HG02938 (cell line): ENCODE data around the gene COIL.
A peak's percentile ranks its signal among the peaks of the same experiment; 100 is the strongest.

Source experiments
- ATAC-seq: cut with Tn5 transposase; IDR thresholded peaks from one replicate; pipeline ENCODE4 v1.9.1; 2021; ENCODE audit warnings: mild to moderate bottlenecking, moderate library complexity; ENCODE audit not compliant: unreplicated experiment

COIL gene

DNA sequence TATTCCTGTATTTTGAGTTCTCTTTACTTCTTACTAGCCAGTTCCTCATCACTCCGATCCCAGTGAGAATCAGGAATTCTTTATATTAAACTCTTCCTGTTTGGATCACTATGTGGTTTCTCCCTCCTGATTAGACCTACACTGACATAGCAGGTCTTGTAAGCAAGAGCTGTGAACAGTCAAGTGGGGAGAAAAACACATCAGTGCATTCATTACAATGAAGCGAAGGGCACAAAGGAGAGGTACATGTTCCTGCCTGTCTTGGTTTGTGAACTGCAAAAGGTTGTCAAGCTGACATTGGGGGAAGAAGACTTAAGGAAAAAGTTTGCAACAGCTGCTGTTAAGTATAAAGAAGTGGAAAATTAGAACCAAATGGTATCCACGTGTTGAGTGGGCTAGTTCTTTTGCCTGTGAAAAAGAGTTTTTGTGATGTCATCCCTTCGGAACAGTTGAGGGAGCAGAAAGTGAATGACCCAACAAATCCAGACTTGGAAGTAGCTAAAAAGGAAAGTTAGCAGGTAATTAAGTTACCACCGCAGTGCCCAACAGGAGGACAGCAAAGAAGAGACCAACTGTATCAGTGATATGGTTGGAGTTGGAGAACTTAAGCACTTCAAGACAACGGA lies 24.0 kb downstream of the COIL start:
- no peak for ATAC-seq

DNA sequence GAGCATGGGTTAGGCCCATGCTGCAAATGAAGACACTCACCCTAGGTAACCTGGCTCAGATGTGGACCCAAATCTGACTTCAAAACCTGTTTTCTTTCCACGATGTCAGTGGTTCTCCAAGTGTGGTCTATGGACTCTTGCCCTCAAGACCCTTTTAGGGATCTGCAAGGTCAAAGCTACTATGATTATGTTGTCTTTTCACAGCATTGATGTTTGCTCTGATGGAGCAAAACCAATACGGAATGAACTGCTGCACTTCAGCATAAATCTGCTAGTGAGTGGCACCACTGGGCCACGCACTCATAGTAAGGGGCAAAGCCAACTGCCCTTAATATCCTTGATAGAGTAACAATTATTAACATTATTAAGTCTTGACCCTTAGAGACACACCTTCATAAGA lies 25.4 kb downstream of the COIL start:
- ATAC-seq = no peak

DNA sequence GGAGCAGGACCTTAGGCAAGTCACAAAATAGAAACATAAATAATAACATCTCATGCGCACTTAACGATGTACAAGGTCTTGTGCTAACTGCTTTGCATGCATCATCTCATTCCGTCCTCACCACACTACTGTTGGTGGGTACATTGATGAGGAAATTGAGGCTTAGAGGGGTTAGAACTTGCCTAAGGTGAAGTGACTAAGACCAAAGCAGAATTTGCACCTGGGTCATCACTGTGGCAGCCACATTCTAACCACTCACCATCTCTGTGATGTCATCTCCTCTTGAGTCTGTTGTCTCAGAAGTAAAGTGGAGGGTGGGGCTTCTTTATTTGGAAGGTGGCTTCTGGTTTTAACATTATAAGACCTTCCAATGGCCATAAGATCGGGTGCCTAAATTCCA lies 26.6 kb downstream of the COIL start:
- ATAC-seq = no peak

DNA sequence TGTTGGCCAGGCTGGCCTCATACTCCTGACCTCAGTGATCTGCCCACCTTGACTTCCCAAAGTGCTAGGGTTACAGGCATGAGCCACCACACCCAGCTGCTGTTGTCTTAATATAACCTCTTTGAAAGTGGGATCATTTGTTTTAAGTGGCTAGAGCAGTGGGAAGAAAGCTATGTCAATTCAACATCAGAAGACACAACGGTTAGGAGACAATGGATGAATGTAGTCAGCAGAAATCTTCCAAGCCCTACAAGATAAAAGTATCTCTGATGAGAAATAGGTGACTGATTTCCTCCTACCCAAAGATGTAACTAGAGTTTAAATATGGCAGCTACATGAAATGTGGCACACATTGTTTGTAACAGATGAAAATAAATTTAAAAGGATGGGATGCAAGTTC lies 27.0 kb downstream of the COIL start:
- ATAC-seq = no peak

DNA sequence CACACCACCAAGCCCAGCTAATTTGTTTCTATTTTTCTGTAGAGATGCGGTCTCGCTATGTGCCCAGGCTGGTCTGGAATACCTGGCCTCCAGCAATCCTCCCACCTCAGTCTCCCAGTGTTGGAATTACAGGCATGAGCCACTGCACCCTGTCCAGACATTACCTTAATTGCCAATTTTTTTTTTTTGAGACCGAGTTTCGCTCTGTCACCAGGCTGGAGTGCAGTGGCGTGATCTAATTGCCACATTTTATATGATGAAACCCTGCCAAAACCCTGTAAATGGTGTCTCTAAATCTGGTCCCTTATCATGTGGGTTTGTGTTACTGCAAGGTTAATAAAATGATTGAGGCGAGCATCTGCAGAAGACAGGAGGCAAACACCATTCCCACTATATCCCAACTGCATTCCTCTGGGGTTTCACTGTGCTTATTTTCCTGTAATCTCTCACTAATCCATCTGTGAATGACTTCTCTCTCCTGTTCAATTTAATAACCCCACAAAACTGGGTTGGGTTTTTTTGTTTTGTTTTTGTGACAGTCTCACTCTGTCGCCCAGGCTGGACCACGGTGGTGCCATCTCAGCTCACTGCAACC lies 27.6 kb downstream of the COIL start:
- no peak for ATAC-seq

DNA sequence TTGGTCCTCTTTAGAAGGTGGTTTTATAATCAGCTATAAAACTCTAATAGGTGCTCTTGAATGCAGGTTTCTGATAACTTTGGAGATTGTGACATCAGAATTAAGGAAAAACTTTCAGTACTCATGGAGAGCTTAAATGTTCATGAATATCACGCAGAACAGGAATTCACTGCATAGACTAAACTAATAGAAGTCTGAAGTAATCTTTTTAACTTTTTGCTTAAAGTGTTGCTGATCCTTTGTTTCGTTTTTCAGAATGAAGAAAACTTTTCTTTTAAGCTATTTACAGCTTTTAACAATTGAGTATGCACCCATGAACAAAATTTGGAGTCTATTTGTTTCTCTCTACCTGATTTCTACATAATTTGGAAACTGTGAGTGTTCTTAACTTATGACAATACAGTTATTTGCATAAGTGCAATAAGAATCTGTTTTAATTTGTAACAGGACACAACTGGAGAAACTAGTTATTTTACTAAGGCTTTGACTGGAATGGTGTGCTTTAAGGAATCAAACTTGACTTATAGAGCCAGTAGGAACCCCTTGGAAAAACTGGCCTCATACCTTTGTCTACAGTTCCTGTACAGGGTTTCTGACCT lies 30.0 kb downstream of the COIL start:
- no peak for ATAC-seq

DNA sequence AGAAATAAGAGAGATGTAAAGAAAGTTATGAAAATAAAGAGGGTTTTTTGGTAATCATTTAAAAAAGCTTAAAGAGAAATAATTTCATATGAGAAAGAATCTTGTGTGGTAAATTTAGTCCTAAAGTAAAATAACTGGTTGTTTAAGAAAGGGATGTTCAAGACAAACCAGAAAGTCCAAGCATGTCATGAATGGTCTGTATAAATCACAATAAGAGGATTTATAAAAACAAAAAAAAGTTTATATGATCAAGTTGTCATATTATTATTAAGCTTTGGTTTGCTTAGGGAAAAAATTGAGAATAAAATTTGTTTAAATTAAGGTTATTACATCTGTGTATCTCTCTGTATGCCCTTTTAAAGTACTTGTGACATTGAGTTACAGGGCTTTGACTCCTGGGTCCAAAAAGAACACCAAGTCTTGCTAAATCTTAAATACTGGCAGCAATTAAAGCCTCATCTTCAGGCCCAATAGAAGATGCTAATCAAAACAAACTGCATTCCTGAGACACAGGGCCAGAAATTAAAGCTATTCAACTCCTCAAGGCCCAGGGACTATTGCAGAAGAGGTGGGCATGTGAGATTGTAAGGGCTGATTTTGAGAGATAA lies 31.4 kb downstream of the COIL start:
- ATAC-seq = no peak

DNA sequence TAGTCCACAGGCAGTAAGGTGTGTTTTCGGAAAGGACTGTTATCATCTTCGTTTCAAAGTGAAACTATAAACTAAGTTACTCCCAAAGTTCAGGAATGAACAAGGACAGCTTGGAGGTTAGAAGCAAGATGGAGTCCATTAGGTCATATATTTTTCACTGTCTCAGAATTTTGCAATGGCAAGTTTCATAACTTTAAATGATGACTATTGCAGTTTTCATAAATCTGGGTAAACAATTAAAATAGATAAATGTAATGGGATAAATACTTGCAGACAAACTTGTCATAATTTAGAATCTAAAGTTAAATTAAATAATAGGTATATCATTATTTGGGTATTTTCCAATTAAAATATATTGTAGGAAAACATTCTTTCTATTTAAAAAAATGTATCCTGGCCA lies 32.3 kb downstream of the COIL start:
- no peak for ATAC-seq

DNA sequence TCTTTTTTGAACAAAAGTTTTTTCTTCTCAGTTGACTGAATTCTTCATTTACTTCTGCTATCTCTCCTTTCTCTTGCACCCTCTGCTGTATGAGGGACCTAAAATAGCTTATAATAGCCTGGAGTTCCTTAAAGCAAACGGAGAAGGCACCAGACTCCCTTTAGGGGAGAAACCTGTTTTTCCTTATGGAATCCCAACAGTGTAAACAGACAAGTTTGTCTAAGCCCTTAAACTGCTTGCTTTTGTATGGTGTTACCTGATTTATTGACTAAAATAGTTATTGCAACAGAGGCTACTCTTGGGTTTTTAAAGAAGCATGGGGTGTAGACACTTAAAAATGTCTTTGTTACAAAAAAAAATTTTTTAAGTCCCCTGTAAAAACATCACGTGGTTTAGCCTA lies 34.1 kb downstream of the COIL start:
- no peak for ATAC-seq

DNA sequence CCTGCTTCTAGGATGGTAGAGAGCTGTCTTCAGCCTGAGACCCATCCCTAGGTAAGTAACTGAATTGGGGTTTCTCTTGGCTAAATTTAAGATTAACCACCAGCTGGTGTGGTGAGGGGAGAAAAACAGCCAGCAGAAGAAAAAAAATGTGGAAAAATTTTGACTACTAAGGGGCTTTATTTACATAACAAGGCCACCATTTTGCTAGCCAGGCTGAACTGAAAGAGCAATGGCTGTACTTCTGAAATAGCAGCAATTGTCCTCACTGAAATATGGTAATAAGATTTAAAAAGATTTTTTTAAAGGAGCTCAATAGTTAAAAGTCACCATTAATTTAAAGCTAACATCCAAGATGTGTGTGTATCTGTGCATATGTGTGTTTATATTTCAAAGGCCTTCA lies 34.6 kb downstream of the COIL start:
- no peak for ATAC-seq

DNA sequence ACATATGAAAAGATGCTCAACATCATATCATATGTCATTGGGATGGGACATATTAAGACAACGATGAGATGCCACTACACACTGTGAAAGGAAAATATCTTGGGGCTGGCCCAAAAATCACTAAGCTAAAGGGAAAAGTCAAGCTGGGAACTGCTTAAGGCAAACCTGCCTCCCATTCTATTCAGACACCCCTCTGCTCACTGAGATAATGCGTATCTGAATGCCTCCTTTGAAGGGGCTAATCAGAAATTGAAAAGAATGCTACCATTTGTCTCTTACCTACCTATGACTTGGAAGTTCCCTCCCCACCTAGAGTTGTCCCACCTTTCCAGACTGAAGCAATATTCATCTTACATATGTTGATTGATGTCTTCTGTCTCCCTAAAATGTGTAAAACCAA lies 35.8 kb downstream of the COIL start:
- no peak for ATAC-seq

DNA sequence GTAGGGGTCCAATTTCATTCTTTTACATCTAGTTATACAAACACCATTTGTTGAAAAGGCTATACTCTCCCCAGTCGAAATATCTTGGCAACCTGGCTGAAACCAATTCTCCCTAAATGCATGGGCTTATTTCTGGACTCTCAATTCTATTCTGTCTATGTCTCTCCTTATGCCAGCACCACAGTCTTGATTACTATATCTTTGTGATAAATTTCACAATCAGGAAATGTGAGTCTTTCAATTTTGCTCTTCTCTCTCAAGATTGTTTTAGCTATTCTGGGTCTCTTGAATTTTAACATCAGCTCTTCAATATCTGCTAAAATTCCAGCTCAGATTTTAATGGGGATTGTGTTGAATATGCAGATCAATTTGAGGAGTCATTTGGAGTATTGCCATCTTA lies 41.1 kb downstream of the COIL start:
- no peak for ATAC-seq

DNA sequence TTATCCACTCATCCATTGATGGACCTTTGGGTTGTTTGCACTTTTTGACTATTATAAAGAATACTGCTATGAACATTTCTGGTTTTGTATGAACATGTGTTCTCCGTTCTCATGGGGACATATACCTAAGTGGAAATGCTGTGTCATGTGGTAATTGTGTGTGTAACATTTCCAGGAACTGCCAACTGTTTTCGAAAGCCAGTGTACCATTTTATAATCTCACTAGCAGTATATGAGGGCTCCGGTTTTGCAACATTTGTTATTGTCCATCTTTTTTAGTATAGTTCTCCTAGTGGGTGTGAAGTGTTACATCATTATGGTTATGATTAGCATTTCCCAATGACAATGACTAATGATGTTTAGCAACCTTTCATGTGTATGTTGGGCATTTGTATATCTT lies 41.9 kb downstream of the COIL start:
- no peak for ATAC-seq

DNA sequence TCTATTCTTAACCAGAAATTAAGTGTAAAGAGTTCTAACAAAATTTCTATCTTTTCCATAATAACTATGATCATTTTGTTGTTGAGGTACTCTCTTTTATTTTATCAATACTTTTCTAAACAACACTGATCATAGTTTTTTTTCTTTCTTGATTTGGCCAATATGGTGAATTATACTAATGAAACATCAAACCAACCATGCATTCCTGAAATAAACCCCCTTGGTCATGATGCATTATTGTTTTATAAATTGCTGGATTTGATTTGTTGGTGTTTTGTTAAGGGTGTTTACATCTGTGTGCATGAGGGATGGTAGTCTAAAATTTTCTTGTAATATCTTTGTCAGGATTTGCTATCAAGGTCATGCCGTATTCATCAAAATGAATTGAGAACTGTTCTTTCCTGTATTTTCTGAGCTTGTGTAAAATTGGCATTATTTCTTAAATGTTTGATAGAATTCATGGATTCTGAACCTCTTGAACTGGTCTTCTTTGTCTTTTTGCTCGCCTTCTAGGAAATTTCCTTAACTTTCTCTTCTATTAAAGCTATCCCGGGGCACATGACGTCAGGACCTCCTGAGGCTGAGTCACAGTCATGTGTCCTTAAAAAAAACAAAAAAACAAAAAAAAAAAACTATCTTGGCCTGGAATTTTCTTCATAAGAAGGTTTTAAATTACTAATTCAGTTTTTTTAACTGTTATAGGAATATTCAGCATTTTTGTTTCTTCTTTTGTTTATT lies 43.1 kb downstream of the COIL start:
- ATAC-seq = no peak

DNA sequence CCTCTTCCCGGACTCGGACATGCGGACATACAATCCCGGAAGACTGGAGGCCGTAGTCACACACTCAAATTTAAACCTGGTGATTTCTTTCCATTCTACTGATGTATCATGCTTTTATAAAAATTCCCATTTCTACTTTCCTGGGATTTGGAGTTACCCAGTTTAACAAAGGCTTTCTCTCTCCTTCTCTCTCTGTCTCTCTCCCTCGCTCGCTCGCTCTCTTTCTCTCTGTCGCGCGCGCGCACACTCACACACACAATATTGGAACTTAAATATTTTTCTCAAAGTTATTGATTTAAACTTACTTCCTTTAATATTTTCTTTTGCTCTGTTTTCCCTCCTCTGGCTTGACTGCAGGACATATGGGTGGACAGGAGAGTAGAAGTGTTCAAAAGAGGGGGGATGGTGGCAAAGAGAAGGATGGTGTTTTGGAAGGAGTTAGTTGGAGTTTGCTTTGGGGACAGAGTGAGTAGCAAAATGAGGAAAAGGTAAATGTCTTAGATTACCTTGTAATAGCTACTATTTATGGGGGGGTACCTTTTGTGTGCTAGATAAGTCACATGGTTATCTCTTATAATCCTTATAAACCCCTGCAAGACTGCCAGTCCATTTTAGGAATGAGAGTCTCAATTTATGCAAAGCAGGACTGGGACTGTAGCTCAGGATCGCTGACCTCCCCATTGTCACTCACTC lies 46.1 kb downstream of the COIL start:
- ATAC-seq = no peak

DNA sequence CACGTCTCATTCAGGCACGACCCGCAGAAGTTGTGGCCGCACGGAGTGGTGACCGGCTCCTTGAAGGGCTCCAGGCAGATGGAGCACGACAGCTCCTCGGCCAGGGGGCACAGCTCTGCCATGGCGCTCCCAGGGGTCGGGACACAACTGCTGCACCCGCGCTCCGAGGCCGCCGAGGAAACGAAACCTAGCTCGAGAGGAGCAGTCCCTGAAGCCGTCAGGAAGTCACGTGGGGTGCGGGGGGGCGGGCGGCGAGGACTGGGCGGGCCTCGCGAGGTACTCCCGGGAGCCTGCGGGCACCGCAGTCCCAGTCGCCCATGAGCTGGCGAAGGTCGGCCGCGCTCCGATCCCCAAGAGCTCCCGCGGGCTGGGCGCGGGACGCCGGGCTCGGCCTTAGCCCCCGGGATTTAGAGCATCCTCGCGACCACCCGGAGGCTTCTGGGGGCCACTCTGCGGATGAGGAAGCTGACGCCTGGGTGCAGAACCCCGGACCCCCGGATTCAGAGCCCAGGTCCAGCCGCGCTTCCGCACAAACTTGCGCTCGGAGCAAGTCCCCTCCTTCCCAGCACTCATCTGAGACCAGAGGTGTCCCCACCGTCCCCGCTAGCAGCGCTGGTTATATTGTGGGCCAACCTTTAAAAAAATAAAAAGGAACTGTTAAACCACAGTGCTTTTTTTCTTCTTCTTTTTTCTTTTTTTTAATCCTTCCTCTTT lies 46.8 kb downstream of the COIL start, which contains the start of gene TRIM25:
Gene TRIM25 (minus strand): TSS at position 183 of the 714 bp plus-strand sequence. CDS start 61 bp downstream, at position 122.
- peak; percentile 59 for ATAC-seq

DNA sequence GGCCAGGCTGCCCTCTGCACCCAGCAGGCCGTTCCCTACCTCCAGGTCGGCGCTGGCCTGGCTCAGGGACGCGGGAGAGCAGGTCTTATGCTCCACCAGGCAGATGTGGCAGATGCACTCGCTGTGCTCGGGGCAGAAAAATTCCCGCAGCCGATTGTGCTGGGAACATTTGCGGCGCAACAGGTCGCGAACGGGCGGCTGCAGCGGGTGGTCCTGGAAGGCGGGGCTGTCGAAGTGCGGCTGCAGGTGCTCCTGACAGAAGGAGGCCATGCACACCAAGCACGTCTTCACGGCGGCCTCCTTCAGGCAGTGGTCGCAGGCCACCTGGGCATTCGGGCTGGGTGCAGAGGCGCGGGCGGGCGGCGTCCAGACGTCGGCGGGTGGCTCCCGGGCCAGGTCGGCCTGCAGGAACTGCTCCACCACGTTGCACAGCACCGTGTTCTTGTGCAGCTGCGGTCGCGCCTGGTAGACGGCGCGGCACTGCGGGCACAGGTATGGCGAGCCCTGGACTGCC lies 47.4 kb downstream of the COIL start:
- peak; percentile 25 for ATAC-seq

DNA sequence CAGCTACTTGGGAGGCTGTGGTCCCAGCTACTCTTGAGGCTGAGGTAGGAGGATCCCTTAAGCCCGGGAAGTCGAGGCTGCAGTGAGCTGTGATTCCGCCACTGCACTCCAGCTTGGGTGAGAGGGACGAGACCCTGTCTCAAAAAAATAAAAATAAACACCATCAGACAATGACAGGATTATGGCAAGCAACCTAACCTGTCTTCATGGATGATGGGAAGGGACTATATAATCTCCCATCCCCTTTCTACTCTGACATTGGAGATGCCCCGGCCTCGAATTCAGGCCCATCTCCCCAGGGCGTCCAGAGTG lies 47.9 kb downstream of the COIL start:
- no peak for ATAC-seq

DNA sequence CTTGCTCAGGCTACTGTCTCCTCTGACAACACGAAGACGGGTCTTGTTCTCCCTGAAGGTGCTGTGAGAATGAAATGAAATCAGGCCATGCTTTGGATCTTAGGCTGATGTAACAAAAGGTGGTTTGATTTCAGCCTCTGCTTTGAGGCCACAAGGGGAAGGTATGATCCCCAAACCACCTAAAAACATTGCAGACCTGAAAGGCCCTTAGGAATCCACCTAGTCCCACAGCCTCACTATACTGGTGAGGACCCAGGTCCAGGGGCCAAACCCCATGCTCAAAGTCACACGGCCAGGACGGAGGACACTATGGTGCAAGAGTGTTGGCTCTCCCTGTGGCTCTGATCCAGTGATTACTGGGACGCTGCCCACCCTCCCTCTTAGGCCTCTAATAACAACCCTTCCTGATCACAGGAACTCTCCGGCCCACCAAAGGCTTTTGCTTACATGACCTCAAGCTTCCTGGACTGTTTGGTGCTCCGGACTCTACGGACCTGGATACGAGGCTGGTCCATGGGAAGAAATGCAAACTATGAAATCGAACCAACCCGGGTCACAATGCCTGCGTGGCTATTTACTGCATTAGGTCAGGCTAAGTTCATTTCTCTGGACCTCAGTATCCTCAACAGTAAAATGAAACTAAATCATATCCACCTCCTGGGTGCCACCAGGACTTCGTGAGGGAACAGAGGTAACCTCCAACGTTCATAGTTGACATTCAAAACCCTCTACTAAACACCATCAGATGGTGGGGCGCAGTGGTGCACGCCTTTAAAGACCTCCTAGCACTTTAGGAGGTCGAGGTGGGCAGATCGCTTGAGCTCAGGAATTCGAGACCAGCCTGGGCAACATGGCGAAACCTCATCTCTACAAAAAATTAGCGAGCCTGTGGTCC lies 48.5 kb downstream of the COIL start:
- ATAC-seq = no peak
